ENCODE results near the gene ITGA5. TPM values are rescaled to one million over a fixed set of nuclear protein-coding genes. Genes with fewer than 3 reads are reported as not detected.

The ITGA5 gene
- total RNA-seq, 4 donors from 2014 or later: 21.2 to 75.9 (median 29.4) TPM

- TF ChIP-seq POLR2A (IDR thresholded peaks at IDR 0.05) (no peak), CTCF (IDR thresholded peaks at IDR 0.05) (peak in 1 of 3 donors; percentile 92)
- DNase-seq (ENCODE audit: low spot score in 2 of 2): peak; percentile 86 to 98
- no peak overlapping the region for H3K4me3 ChIP-seq (ENCODE audit: low read depth, poor library complexity, severe bottlenecking)
- intact Hi-C loops (cut with DNase I; ENCODE audit: low total_unique reads): no loop called here
- WGBS, 2 donors: 67 to 73% methylated on average over 8 of the region's 8 CpGs
Measured at GRCh38 chr12:54398995-54399793, 19.9 kb downstream of the ITGA5 start.

- DNase-seq (ENCODE audit: low spot score in 2 of 2): no peak
- TF ChIP-seq CTCF (IDR thresholded peaks at IDR 0.05) (no peak), POLR2A (IDR thresholded peaks at IDR 0.05) (no peak)
- WGBS, 2 donors: 85 to 86% methylated on average over 2 of the region's 2 CpGs
- no peak overlapping the region for H3K4me3 ChIP-seq (ENCODE audit: low read depth, poor library complexity, severe bottlenecking)
- intact Hi-C loops (cut with DNase I; ENCODE audit: low total_unique reads): no loop called here
Measured at GRCh38 chr12:54398218-54398617, 20.8 kb downstream of the ITGA5 start.

GRCh38 chr12:54397157-54397556, 21.9 kb downstream of the ITGA5 start:
- no peak overlapping the region for H3K4me3 ChIP-seq (ENCODE audit: low read depth, poor library complexity, severe bottlenecking)
- WGBS, 2 donors: 100% methylated on average over 1 of the region's 1 CpG
- intact Hi-C loops (cut with DNase I; ENCODE audit: low total_unique reads): no loop called here
- no peak for TF ChIP-seq CTCF (IDR thresholded peaks at IDR 0.05)
- no peak for TF ChIP-seq POLR2A (IDR thresholded peaks at IDR 0.05)
- no peak for DNase-seq (ENCODE audit: low spot score in 2 of 2)

- TF ChIP-seq POLR2A (IDR thresholded peaks at IDR 0.05): no peak
- no peak for TF ChIP-seq CTCF (IDR thresholded peaks at IDR 0.05)
Measured at GRCh38 chr12:54395545-54395944, 23.5 kb downstream of the ITGA5 start.

GRCh38 chr12:54394986-54395385, 24.1 kb downstream of the ITGA5 start:
- DNase-seq (ENCODE audit: low spot score in 2 of 2): no peak
- no peak for TF ChIP-seq POLR2A (IDR thresholded peaks at IDR 0.05)
- no peak for TF ChIP-seq CTCF (IDR thresholded peaks at IDR 0.05)
- intact Hi-C loops (cut with DNase I; ENCODE audit: low total_unique reads): no loop called here
- no peak overlapping the region for H3K4me3 ChIP-seq (ENCODE audit: low read depth, poor library complexity, severe bottlenecking)
- WGBS, 2 donors: 94 to 100% methylated on average over 1 of the region's 1 CpG

More at GRCh38 chr12:54395545-54395944, 23.5 kb downstream of the ITGA5 start:
- no peak overlapping the region for H3K4me3 ChIP-seq (ENCODE audit: low read depth, poor library complexity, severe bottlenecking)
- peak in 1 of 2 donors; percentile 85 for DNase-seq (ENCODE audit: low spot score in 2 of 2)
- intact Hi-C loops (cut with DNase I; ENCODE audit: low total_unique reads): no loop called here
